AG04450 (cell line): ENCODE data around the gene BRCA1. TPM values are rescaled to one million over a fixed set of nuclear protein-coding genes. Genes with fewer than 3 reads are reported as not detected.

Source experiments
- CTCF ChIA-PET: fragments of 300-600, 350-600 bp; formaldehyde crosslinking; extraction: SDS; loops from one replicate; lab custom pipeline; 2022; ENCODE audit warnings: antibody characterized with exemption, inconsistent platforms; lab: Charles Lee
- POLR2A ChIA-PET: fragments of 350-600 bp; formaldehyde crosslinking; extraction: SDS; loops from one replicate; lab custom pipeline; 2021; ENCODE audit warnings: antibody characterized with exemption, inconsistent platforms; lab: Yijun Ruan, JAX
- DNase-seq: peaks from one replicate; pipeline ENCODE4 v3.0.0-alpha.2; 2011; ENCODE audit warnings: low read depth, low spot score
- H3K27ac ChIP-seq: one replicate; pipeline ENCODE4 v1.5.1; 2012; ENCODE audit warnings: low read depth, low read length, control low read depth
- H3K27me3 ChIP-seq: one replicate; pipeline ENCODE4 v1.6.0; 2012; ENCODE audit warnings: low read length; ENCODE audit not compliant: control insufficient read depth, insufficient read depth
- H3K4me3 ChIP-seq: 2 replicates; pipeline ENCODE4 v1.5.1; 2011; ENCODE audit warnings: mild to moderate bottlenecking, low read depth, low read length, control low read depth
- H3K9me3 ChIP-seq: 2 replicates; pipeline ENCODE4 v1.5.1; 2012; ENCODE audit warnings: low read length; ENCODE audit not compliant: control insufficient read depth, insufficient read depth
- CTCF ChIP-seq: IDR thresholded peaks from 2 replicates; pipeline ENCODE4 v1.5.1; 2011; ENCODE audit warnings: low read depth, low read length, control low read depth, inconsistent platforms
- polyA minus RNA-seq: library from RNA; depleted of rRNA, polyadenylated mRNA; stranded (reverse); fragments of >200 nt; gene quantifications from 2 replicates; pipeline ENCODE4 v1.2.3, GENCODE V29; 2011; rRNA and poly(A)+ RNA removed
- polyA plus RNA-seq: library from polyadenylated mRNA; depleted of rRNA; stranded (reverse); fragments of >200 nt; gene quantifications from 2 replicates; pipeline ENCODE4 v1.2.3, GENCODE V29; 2011; rRNA removed

Gene BRCA1
- polyA plus RNA-seq = 5.1 and 8.1 TPM in 2 replicates
- 15.2 and 17.5 TPM in 2 replicates for polyA minus RNA-seq

GRCh38 chr17:43125133-43125966, at the start of gene BRCA1:
Gene BRCA1 (minus strand): TSS chr17:43125364. CDS start chr17:43124096, 1,268 bp downstream.
- ChIA-PET POLR2A (interaction anchor here (0.7 to 1.0 kb wide), 4 partner anchors 66 to 191 kb away, joined by 3 to 11 read pairs (median 3); no protein-coding TSS in a partner anchor), CTCF (no interaction called here)
- H3K27me3 ChIP-seq = no peaks in the 10 kb centered on the region
- DNase-seq = peak; percentile 95
- peak within 1 kb of the TSS; percentile 69 for H3K27ac ChIP-seq
- TF ChIP-seq CTCF = no peak
- H3K9me3 ChIP-seq = peaks cover 6% of the 10 kb centered on the region; the same call in 1 of the 2 replicates
- H3K4me3 ChIP-seq = peak within 1 kb of the TSS; percentile 89

DNA sequence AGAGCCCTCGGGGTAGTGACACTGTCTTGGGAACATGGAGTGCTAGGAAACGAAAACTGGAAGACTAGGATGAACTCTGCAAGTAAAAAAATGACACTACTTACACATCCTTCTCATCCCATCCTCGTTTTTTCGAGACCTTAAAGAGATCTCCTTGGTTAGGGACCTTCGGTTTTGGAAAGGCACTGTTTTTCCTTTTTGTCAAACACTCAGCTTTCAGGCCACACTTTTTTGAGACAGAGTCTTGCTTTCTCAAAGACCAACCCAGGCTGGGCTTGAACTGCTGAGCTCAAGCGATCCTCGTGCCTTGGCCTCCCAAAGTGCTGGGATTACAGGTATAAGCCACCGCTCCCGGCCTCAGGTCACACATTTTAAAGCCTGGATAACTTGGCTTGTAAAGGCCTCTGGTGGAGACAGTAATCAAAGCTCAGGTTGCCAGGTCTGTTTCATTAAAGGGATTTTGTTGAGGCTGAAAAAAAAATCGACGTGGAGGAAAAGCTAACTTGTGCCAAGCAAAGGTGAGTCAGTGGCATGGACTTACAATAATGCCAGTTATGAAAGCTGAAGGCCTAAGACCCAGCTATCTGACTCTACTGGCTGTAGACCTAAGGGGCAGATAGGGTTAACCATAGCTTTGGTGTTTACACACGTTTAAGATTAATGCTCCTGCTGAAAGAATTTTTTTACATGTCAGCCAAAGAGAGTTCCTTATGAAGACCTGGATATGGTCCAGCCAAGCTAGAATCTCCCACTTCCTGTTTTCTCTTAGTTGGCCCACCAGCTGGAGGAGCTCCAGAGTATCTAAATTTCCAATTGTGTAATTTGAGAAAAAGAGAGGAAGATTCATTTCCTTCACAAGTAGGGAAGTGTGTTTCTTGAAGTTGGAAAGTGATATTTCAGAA, 46.7 kb upstream of the BRCA1 start:
- TF ChIP-seq CTCF = peak; percentile 37
- Histone ChIP-seq H3K4me3 (peak overlapping the region; percentile 80), H3K9me3 (peaks cover 4% of the 10 kb centered on the region), H3K27ac (peak overlapping the region; percentile 91), H3K27me3 (no peaks in the 10 kb centered on the region)
- ChIA-PET CTCF (interaction anchor here (0.6 to 1.9 kb wide), 4 partner anchors 83 to 328 kb away, joined by 3 to 13 read pairs (median 3); no protein-coding TSS in a partner anchor), POLR2A (interaction anchor here (0.6 to 2.0 kb wide), 11 partner anchors 21 to 174 kb away, joined by 3 to 33 read pairs (median 6); partner anchors contain the start of genes IFI35, RND2, RPL27 and TMEM106A)
- peak; percentile 87 for DNase-seq

DNA sequence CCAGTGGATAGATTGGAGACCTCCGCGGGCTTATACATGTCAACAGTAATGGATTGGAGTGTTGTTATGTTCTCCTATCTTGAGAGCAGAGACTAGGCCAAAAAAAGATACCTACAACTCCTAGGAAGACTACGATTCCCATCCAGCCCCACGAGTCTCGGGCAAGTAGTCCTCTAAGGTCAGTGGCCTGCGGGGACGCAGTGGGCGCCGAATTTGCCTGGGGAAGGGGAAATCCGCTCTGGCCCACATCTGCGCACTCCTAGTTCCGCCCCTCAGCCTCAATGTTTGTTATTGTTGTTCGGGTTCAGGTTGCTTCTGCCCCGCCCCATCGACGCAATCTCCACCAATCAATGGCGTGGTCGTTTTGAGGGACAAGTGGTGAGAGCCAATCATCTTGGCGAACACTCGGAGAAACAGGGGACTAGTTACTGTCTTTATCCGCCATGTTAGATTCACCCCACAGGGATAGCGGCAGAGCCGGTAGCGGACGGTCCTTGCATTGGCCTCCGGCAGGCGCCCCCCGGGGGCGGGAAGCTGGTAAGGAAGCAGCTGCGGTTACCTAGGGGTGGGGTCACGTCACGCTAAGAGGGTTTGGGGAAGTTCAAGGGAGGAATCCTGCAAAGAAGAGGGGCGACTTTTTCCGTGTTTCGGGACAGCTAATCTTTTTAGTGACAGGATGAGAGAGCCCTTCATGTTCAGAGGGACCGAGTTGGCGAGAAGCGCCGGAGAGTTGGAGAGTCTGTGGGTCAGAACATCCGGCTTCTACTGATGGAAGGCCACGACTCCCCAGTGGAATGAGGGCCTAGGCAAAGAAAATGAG, 45.8 kb upstream of the BRCA1 start, which contains the start of gene NBR1:
NBR1 (plus strand) TSS at position 449 of the 820 bp plus-strand sequence. CDS start 4,586 bp downstream, outside the sequence.
- peak; percentile 95 for DNase-seq
- peak within 1 kb of the TSS; percentile 91 for H3K27ac ChIP-seq

More for the DNA sequence above, 45.8 kb upstream of the BRCA1 start, which contains the start of gene NBR1:
- no peaks in the 10 kb centered on the region for H3K27me3 ChIP-seq
- peak within 1 kb of the TSS; percentile 80 for H3K4me3 ChIP-seq
- peak; percentile 29; the same call in 1 of the 2 replicates for TF ChIP-seq CTCF
- CTCF ChIA-PET = interaction anchor here (1.3 to 1.9 kb wide), 2 partner anchors 147 to 174 kb away, joined by 3 to 13 read pairs; no protein-coding TSS in a partner anchor
- POLR2A ChIA-PET = interaction anchor here (0.6 to 2.0 kb wide), 7 partner anchors 22 to 173 kb away, joined by 3 to 19 read pairs (median 5); partner anchors contain the start of genes RND2, RPL27 and VAT1
- peaks cover 4% of the 10 kb centered on the region for H3K9me3 ChIP-seq
